Activated CD4-positive, alpha-beta T cell treated with anti-CD3 and anti-CD28 coated beads, Interleukin-2, amount 10 ng/mL, durations not matched to agents 24 days and 14 days (primary cell): Measurements from ENCODE around the gene SGTA. TPM values are rescaled to one million over a fixed set of nuclear protein-coding genes. Genes with fewer than 3 reads are reported as not detected.
A peak's percentile ranks its signal among the peaks of the same experiment; 100 is the strongest.
"Not testable (repeated sequence)": the region's sequence is repeated elsewhere in the genome, so short reads cannot be mapped to it uniquely, and the experiment has no call there.

Source experiments
- DNase-seq: peaks from one replicate; pipeline ENCODE4 v3.0.0; 2022
- H3K27ac Mint-ChIP-seq: one replicate; pipeline ENCODE4 v1.8.0; 2022; ENCODE audit warnings: mild to moderate bottlenecking, mixed read lengths
- H3K27me3 Mint-ChIP-seq: one replicate; pipeline ENCODE4 v1.8.0; 2022; ENCODE audit warnings: mixed read lengths
- H3K36me3 Mint-ChIP-seq: one replicate; pipeline ENCODE4 v1.8.0; 2022; ENCODE audit warnings: low read depth, mild to moderate bottlenecking, mixed read lengths
- H3K4me1 Mint-ChIP-seq: one replicate; pipeline ENCODE4 v1.8.0; 2021; ENCODE audit warnings: mixed read lengths
- H3K4me3 Mint-ChIP-seq: one replicate; pipeline ENCODE4 v1.8.0; 2022; ENCODE audit warnings: mild to moderate bottlenecking, moderate library complexity, mixed read lengths
- H3K9me3 Mint-ChIP-seq: one replicate; pipeline ENCODE4 v1.8.0; 2021; ENCODE audit warnings: mixed read lengths
- intact Hi-C: fragments of 100-400 bp; cut with micrococcal nuclease; formaldehyde crosslinking; loops from one replicate; pipeline ENCODE4 v1.15.1; 2023
- total RNA-seq: library from RNA; stranded (reverse); gene quantifications from 2 replicates; pipeline ENCODE4 v1.2.3, GENCODE V29; 2022

The SGTA gene, protein sequence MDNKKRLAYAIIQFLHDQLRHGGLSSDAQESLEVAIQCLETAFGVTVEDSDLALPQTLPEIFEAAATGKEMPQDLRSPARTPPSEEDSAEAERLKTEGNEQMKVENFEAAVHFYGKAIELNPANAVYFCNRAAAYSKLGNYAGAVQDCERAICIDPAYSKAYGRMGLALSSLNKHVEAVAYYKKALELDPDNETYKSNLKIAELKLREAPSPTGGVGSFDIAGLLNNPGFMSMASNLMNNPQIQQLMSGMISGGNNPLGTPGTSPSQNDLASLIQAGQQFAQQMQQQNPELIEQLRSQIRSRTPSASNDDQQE
- total RNA-seq = 73.3 and 76.9 TPM in 2 replicates

DNA sequence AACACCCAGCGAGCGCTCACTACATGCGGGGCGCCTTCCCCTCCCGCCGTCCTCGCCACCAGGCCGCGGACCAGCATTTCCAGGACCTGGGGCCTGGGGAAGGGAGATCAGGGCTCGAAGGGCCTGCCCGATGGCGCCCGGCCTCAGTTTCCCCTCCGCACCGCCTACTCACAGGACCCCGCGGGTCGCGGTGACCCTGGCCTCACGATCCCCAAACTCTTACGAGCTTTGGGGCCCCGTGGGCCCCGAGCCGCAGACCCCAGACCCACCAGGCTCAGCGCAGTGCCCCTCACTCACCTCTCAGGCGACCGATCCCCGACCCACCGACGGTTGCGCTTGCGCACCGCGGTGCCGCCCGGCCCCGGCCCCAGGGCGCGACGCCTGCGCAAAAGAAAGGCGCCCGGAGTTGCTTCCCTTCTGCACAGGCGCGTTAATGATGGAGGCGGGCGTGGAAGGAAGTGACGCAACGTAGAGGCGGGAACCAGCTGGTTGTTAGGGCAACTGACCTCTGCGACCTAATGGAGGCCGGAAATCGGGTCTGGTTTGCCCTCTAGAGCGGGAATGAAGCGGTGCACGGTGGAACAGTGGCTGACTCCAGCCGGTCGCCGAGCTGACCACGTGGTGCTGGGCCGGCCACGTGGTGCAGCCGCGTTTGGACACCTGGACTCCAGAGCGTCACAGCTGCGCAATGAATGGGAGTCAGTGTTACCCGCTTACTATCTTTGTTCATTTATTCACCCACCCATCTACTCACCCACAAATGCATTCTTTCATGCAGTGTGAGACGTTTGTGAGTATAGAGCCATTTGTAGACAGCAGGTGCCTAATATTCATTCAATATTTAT lies at the start of gene SGTA:
Gene SGTA, minus strand, starts transcription at position 338 of the 845 bp plus-strand sequence. CDS start 14,205 bp downstream, outside the sequence.
- H3K9me3 Mint-ChIP-seq = peaks cover 4% of the 10 kb centered on the region
- intact Hi-C loops = loop anchor here (2.0 kb wide), 1 partner anchor 42 kb away; the partner anchor contains the start of gene SLC39A3
- peaks cover 19% of the 10 kb centered on the region for H3K36me3 Mint-ChIP-seq
- peak within 1 kb of the TSS; percentile 95 for H3K4me3 Mint-ChIP-seq
- no peaks in the 10 kb centered on the region for H3K27me3 Mint-ChIP-seq
- peak within 1 kb of the TSS; percentile 98 for H3K27ac Mint-ChIP-seq
- peaks cover 37% of the 10 kb centered on the region for H3K4me1 Mint-ChIP-seq
- peak; percentile 99 for DNase-seq

DNA sequence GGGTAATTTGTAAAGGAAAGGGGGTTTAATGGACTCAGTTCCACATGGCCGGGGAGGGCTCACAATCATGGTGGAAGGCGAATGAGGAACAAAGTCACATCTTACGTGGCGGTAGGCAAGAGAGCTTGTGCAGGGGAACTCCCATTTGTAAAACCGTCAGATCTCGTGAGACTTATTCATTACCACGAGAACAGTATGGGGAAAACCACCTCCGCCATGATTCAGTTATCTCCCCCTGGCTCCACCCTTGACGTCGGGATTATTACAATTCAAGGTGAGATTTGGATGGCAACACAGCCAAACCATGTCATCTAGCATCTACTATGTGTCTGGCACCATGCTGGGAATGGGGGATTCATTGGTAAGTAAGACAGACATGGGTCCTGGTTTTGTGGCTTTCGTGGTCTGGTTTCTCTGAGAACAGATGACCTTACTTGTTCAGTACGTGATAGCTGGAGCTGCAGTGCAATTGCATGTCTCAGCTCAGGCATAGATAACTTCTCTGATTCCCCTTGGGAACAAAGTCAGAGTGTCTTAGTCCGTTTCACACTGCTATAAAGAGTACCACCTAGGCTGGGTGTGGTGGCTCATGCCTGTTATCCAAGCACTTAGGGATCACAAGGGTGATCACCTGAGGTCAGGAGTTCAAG lies 44.9 kb upstream of the SGTA start:
- H3K4me1 Mint-ChIP-seq = no peaks in the 10 kb centered on the region
- H3K36me3 Mint-ChIP-seq = peaks cover 39% of the 10 kb centered on the region
- H3K9me3 Mint-ChIP-seq = peaks cover 19% of the 10 kb centered on the region
- H3K4me3 Mint-ChIP-seq = no peak overlapping the region
- H3K27me3 Mint-ChIP-seq = no peaks in the 10 kb centered on the region
- H3K27ac Mint-ChIP-seq = no peak overlapping the region
- no peak for DNase-seq
- intact Hi-C loops = no loop called here

DNA sequence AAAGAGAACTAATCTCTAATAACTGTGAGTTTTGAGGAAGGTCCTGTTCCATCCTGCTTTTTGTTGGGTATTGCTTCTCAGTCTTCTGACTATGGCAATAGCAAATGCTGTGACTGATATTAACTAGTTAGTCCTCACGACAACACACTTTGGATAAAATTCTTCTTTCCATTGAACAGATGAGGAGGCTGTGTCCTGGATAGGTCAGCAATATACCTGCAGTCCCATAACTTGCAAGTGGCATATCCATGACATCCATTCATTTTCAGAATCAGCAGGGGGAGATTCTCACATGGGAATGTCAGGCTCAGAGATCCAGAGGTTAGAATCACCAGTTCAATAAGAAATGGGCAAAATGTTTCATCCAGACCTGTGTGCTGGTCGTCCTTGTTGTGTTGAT lies 43.9 kb upstream of the SGTA start:
- Mint-ChIP-seq H3K9me3 (peaks cover 19% of the 10 kb centered on the region), H3K36me3 (peaks cover 34% of the 10 kb centered on the region), H3K27ac (no peak overlapping the region), H3K4me3 (no peak overlapping the region), H3K27me3 (no peaks in the 10 kb centered on the region), H3K4me1 (no peaks in the 10 kb centered on the region)
- intact Hi-C loops = no loop called here
- DNase-seq = no peak

DNA sequence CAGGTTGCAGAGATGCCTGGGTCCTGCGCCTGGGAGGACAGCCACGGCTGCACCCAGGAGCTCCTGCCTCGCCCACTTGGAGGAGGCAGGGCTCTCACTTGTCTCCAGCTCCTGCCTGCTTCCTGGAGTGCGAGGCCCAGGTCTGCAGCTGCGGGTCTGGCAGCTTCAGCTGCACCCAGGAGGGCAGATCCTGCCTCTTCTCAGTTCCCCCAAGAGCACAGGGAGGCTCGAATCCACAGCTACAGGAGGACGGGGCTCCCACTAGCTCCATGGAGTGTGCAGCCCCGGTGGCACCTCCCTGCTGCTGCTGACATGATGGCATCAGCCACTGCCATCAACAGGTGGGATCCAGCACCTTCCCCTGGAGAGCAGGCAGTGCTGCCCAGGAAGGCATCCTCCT lies 41.1 kb upstream of the SGTA start:
- no peak for DNase-seq
- Mint-ChIP-seq H3K27me3 (no peaks in the 10 kb centered on the region), H3K4me3 (no peak overlapping the region), H3K36me3 (peaks cover 31% of the 10 kb centered on the region), H3K4me1 (peaks cover 2% of the 10 kb centered on the region), H3K9me3 (peaks cover 16% of the 10 kb centered on the region), H3K27ac (no peak overlapping the region)
- intact Hi-C loops = no loop called here

DNA sequence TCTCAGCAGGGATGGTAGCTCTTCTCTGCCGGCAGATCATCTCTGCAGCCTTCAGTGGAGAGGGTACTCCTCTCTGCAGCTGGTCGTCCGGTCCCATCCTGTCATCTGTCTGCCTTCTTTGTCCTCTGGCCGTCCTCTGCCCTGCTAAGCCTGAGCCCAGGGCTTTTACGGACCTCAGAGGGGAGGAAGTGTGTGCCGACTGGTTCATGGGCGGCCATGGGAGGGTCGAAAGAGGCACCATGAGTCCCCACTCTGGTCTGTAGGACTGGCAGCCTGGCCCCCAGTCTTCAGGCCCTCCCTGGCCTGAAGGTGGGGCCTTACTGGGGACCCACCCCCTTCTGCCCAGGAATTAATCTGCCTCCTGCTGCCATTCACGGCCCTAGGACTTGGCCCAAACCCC lies 40.6 kb upstream of the SGTA start:
- Mint-ChIP-seq H3K27ac (no peak overlapping the region), H3K27me3 (no peaks in the 10 kb centered on the region), H3K36me3 (peaks cover 29% of the 10 kb centered on the region), H3K4me1 (peaks cover 2% of the 10 kb centered on the region), H3K9me3 (peaks cover 15% of the 10 kb centered on the region), H3K4me3 (no peak overlapping the region)
- intact Hi-C loops = no loop called here
- no peak for DNase-seq

DNA sequence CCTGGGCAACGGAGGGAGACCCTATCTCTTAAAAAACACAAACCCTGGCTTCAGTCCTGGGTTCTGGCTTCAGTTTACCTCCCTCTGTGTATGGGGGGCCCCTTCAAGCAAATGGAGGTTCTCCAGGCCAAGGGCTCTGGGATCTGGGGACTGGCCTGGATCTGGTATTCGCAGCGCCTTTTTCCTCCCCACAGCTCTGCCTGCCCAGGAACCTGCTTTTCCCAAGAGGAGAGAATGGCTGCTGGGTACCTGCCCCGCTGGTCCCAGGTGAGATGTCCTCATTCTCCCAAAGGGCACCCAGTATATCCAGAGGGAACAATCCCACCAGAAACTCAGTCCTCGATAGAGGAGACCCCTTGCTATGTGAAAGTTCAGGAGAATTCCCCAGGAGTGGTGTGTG lies 39.8 kb upstream of the SGTA start:
- peaks cover 22% of the 10 kb centered on the region for H3K36me3 Mint-ChIP-seq
- no peak overlapping the region for H3K27ac Mint-ChIP-seq
- no peaks in the 10 kb centered on the region for H3K27me3 Mint-ChIP-seq
- peaks cover 2% of the 10 kb centered on the region for H3K4me1 Mint-ChIP-seq
- peaks cover 8% of the 10 kb centered on the region for H3K9me3 Mint-ChIP-seq
- H3K4me3 Mint-ChIP-seq = no peak overlapping the region
- intact Hi-C loops = no loop called here
- no peak for DNase-seq

DNA sequence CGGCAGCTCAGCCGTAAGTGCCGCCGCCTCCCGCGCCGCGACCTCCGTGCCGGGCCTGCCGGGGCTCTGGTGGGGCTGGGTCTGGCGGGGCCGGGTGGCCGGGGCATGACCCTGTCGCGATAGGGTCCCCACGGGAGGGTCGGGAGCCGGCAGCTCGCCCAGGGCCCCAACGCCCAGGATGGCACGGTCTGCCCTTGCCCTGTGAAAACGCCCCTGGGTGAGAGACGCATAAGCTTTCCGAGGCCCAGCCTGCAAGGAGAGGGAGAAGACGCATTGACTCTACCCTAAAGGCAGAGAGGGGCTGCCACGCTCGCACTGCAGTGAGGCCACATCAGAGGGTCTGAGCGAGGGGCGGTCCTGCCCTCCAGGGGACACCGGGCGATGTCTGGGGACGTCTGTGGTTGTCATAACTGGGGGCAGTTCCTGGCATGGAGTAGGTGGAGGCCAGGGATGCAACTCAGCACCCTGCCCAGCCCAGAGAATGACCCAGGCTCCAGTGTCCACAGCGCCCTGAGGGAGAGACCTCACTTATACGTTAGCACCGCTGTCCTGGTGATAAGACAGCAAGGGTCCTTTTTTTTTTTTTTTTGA lies 37.1 kb upstream of the SGTA start:
- Mint-ChIP-seq H3K27me3 (no peaks in the 10 kb centered on the region), H3K4me1 (peaks cover 3% of the 10 kb centered on the region), H3K27ac (no peak overlapping the region), H3K4me3 (peak overlapping the region; percentile 85), H3K9me3 (no peaks in the 10 kb centered on the region), H3K36me3 (peaks cover 6% of the 10 kb centered on the region)
- peak; percentile 70 for DNase-seq
- intact Hi-C loops = no loop called here

DNA sequence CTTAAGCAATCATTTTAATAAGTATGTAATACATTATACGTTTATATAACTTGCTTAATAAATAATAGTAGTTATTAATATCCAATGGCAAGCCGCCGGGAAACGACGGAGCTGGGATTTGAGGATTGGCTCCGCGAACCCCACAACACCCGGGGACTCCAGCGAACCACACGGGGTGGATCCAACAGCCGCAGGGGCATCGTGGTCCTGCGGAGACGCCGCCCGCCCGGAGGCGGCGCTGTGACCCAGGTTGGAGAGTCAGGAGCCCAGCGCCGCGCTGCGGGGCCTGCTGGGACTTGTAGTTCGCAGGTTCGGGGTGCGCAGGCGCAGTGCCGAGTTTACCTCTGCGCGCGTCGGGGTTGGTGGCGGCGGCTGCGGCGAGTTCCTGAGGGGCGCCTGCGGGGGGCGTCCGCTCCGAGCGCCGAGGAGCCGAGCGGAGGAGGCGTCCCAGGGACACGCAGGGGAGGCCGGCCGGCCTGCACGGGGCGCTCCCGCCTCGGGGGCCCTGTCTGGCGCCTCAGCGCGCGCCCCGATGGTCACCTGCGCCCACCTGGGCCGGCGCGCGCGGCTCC lies 36.6 kb upstream of the SGTA start, which contains the start of gene ZNF554:
Gene ZNF554, plus strand, starts transcription at position 329 of the 572 bp plus-strand sequence. Its CDS starts 204 bp downstream, at position 533.
- H3K27ac Mint-ChIP-seq = peak within 1 kb of the TSS; percentile 41

DNA sequence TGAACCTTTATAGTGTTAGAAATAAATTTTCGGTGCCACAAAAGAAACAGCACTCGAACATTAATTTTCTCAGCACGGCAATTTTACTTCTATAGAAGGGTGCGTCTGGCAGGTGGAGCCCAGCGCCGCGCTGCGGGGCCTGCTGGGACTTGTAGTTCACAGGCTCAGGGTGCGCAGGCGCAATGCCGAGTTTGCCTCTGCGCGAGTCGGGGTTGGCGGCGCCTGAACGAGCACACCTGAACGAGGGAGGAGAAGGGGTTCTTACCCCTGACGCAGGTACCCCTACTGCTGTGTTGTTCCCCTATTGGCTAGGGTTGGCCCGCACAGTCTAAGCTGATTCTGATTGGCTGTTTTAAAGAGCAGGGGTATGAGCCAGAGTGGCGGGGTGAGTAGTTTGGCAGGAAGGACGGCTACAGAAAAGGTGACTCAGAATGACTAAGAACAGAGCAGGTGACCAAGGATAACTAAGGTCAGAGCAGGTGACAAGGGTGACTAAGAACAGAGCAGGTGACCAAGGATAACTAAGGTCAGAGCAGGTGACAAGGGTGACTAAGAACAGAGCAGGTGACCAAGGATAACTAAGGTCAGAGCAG lies 34.3 kb upstream of the SGTA start:
- H3K4me1 Mint-ChIP-seq, H3K27me3 Mint-ChIP-seq, H3K36me3 Mint-ChIP-seq, intact Hi-C loops, DNase-seq, H3K4me3 Mint-ChIP-seq, H3K9me3 Mint-ChIP-seq: not testable (repeated sequence)
- H3K27ac Mint-ChIP-seq = peak overlapping the region; percentile 41

More for the DNA sequence above, 36.6 kb upstream of the SGTA start, which contains the start of gene ZNF554:
- Mint-ChIP-seq H3K27me3 (no peaks in the 10 kb centered on the region), H3K4me3 (peak within 1 kb of the TSS; percentile 85), H3K9me3 (no peaks in the 10 kb centered on the region), H3K36me3 (peaks cover 5% of the 10 kb centered on the region), H3K4me1 (peaks cover 3% of the 10 kb centered on the region)
- peak; percentile 99 for DNase-seq
- intact Hi-C loops = loop anchor here (1.0 kb wide), 1 partner anchor 34 kb away; the partner anchor contains the start of gene THOP1

DNA sequence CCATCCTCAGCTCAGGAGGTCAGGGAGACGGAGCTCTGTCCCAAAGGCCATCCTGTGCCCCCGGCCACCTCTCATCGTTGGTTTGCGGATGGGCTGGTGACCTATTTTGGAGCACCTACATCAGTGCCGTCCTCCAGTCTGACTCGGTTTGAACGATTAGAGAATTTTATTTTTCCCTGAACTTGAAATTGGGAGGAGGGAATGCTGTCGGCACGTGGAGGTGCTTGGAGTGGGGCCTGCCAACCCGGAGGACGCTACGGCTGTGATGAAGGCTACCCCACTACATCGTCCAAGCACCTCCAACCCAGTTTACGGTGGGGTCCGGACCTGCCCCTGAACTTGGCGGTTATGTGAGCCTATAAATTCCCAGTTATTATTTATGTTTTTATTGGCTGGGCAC lies 33.6 kb upstream of the SGTA start:
- intact Hi-C loops = no loop called here
- H3K27ac Mint-ChIP-seq = no peak overlapping the region
- no peak for DNase-seq
- no peak overlapping the region for H3K4me3 Mint-ChIP-seq
- peaks cover 4% of the 10 kb centered on the region for H3K36me3 Mint-ChIP-seq
- no peaks in the 10 kb centered on the region for H3K27me3 Mint-ChIP-seq
- no peaks in the 10 kb centered on the region for H3K9me3 Mint-ChIP-seq
- peaks cover 3% of the 10 kb centered on the region for H3K4me1 Mint-ChIP-seq

DNA sequence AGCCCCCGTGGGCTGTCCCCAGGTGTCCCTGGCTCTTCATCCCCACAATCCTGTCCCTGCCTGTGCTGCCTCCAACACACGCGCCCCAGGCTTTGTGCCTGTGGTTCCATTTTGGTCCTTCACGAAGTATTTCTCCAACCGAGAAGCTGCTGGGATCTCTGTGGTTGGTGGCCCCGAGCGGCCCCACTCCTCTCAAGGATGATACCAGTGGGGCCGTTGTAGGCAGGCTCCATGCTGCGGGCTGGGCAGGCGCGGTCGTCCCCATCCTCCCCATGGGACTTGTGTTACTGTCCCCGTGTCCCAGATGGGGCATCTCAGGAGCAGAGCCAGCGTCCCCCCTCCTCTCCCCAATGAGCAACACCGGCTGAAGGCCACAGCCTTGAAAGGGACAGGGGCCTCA lies 32.9 kb upstream of the SGTA start:
- peaks cover 3% of the 10 kb centered on the region for H3K4me1 Mint-ChIP-seq
- H3K27ac Mint-ChIP-seq = no peak overlapping the region
- no peaks in the 10 kb centered on the region for H3K27me3 Mint-ChIP-seq
- no peaks in the 10 kb centered on the region for H3K9me3 Mint-ChIP-seq
- H3K4me3 Mint-ChIP-seq = no peak overlapping the region
- no peak for DNase-seq
- peaks cover 4% of the 10 kb centered on the region for H3K36me3 Mint-ChIP-seq
- intact Hi-C loops = no loop called here

DNA sequence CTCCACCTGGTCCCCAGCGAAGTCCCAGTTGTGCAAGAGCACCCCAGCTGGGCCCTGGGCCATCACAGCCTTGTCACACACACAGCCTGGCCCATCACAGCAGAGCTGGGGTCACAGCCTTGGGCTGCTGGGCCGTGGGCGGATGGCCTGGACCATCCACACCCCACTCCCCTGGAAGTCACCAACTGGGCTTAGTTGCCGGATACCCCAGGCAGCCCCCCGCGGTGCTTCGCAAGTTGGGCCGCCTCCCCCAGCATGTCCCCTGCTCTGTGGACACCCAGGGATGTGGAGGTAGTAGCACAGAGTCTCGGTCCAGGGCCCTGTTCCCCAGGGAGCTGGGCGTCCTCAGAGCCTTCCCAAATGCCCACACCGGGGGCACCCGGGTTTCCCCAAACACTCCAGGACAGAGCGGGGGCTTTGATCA lies 32.1 kb upstream of the SGTA start:
- Mint-ChIP-seq H3K27ac (no peak overlapping the region), H3K4me1 (peaks cover 2% of the 10 kb centered on the region), H3K4me3 (no peak overlapping the region), H3K9me3 (no peaks in the 10 kb centered on the region), H3K27me3 (no peaks in the 10 kb centered on the region), H3K36me3 (peaks cover 4% of the 10 kb centered on the region)
- intact Hi-C loops = no loop called here
- DNase-seq = no peak

DNA sequence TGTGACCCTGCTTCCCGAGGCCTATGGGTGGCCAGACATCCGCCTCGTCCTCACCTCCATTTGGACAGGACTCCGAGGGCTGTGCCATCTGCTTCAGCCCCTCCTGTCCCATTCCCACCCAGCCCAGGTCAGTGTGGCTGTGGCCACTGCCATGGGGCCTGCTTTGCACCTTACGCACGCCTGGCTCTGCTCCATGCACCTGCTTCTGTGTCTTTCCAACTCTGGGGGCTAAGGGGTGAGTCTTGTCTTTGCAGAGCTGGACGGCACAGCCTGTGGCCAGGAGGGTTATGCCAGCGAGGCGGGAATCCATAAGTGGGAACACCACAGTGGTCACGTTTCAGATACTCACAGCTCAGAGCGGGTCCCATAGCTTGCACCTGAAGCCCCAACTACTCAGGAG lies 31.4 kb upstream of the SGTA start:
- no peak overlapping the region for H3K27ac Mint-ChIP-seq
- DNase-seq = no peak
- H3K36me3 Mint-ChIP-seq = peaks cover 9% of the 10 kb centered on the region
- H3K9me3 Mint-ChIP-seq = no peaks in the 10 kb centered on the region
- no peak overlapping the region for H3K4me3 Mint-ChIP-seq
- peaks cover 2% of the 10 kb centered on the region for H3K4me1 Mint-ChIP-seq
- intact Hi-C loops = no loop called here
- no peaks in the 10 kb centered on the region for H3K27me3 Mint-ChIP-seq
